GM20000 (cell line): ENCODE results near the gene ATP10B.

Experiments used
- DNase-seq: peaks from one replicate; pipeline ENCODE4 v3.0.0; 2012; ENCODE audit warnings: low spot score
- CTCF ChIP-seq: IDR thresholded peaks from 2 replicates; pipeline ENCODE4 v1.5.1; 2012; ENCODE audit warnings: mild to moderate bottlenecking, control low read depth; ENCODE audit errors: extremely low read depth, missing control alignments

The ATP10B gene

GRCh38 chr5:160643616-160644240 lies 208.3 kb downstream of the ATP10B start:
- no peak for DNase-seq
- no peak for TF ChIP-seq CTCF

- no peak for TF ChIP-seq CTCF
- DNase-seq = no peak
These were observed 210.6 kb downstream of the ATP10B start for GRCh38 chr5:160641405-160641804.

- no peak for DNase-seq
These were observed 211.6 kb downstream of the ATP10B start for GRCh38 chr5:160640406-160640805.

GRCh38 chr5:160638161-160638742 lies 213.8 kb downstream of the ATP10B start:
- no peak for DNase-seq

More at GRCh38 chr5:160640406-160640805, 211.6 kb downstream of the ATP10B start:
- TF ChIP-seq CTCF = no peak

GRCh38 chr5:160637357-160638090 lies 214.5 kb downstream of the ATP10B start:
- no peak for DNase-seq
- no peak for TF ChIP-seq CTCF

More at GRCh38 chr5:160638161-160638742, 213.8 kb downstream of the ATP10B start:
- TF ChIP-seq CTCF = no peak

GRCh38 chr5:160635663-160636062 lies 216.3 kb downstream of the ATP10B start:
- no peak for DNase-seq
- TF ChIP-seq CTCF = no peak

GRCh38 chr5:160635046-160635445 lies 217.0 kb downstream of the ATP10B start:
- TF ChIP-seq CTCF = no peak

More at GRCh38 chr5:160635046-160635445, 217.0 kb downstream of the ATP10B start:
- no peak for DNase-seq
